Left lobe of liver (tissue), 2 donors: Measurements from ENCODE around the gene DCC. TPM values are rescaled to one million over a fixed set of nuclear protein-coding genes. Genes with fewer than 3 reads are reported as not detected.

Experiments
- ATAC-seq: fragments of 200-7000 bp; cut with Tn5 transposase; one replicate; pipeline ENCODE4 v1.9.1; 2020; ENCODE audit warnings: mild to moderate bottlenecking, moderate library complexity
- DNase-seq: peaks from one replicate; pipeline ENCODE4 v3.0.0-alpha.2; 2020; ENCODE audit warnings: low spot score
- total RNA-seq: library from RNA; stranded (reverse); gene quantifications from one replicate; pipeline ENCODE4 v1.2.1, GENCODE V29; 2021
- donor health status: DM: no; HTN: no; CAD: no; lungs with moderate emphysema.
- donor health status: DM: no; HTN: yes; CAD: no.

DCC gene
- total RNA-seq, 1 donor from 2014 or later = not detected

GRCh38 chr18:53534695-53535094 lies 1194.7 kb downstream of the DCC start:
- peak; percentile 92 for ATAC-seq
- peak; percentile 71 for DNase-seq

GRCh38 chr18:53536908-53537307 lies 1196.9 kb downstream of the DCC start:
- ATAC-seq = no peak
- DNase-seq = no peak

- no peak for DNase-seq
These were observed 1201.9 kb downstream of the DCC start for GRCh38 chr18:53541924-53542323.

GRCh38 chr18:53543711-53544110 lies 1203.7 kb downstream of the DCC start:
- ATAC-seq = no peak

More at GRCh38 chr18:53541924-53542323, 1201.9 kb downstream of the DCC start:
- no peak for ATAC-seq

GRCh38 chr18:53544917-53545316 lies 1204.9 kb downstream of the DCC start:
- ATAC-seq (no peak), DNase-seq (no peak)

More at GRCh38 chr18:53543711-53544110, 1203.7 kb downstream of the DCC start:
- DNase-seq = no peak

GRCh38 chr18:53551868-53552426 lies 1212.0 kb downstream of the DCC start:
- ATAC-seq (no peak), DNase-seq (no peak)

GRCh38 chr18:53553030-53553429 lies 1213.0 kb downstream of the DCC start:
- DNase-seq (no peak), ATAC-seq (no peak)

- DNase-seq (no peak), ATAC-seq (no peak)
These were observed 1216.5 kb downstream of the DCC start for GRCh38 chr18:53556450-53556849.

GRCh38 chr18:53560546-53560945 lies 1220.5 kb downstream of the DCC start:
- ATAC-seq (no peak), DNase-seq (no peak)

- no peak for ATAC-seq
These were observed 1226.6 kb downstream of the DCC start for GRCh38 chr18:53566626-53567025.

GRCh38 chr18:53567929-53568574 lies 1228.1 kb downstream of the DCC start:
- no peak for DNase-seq
- ATAC-seq = peak; percentile 57

More at GRCh38 chr18:53566626-53567025, 1226.6 kb downstream of the DCC start:
- no peak for DNase-seq
